CD4-positive, alpha-beta T cell treated with Interleukin-10 for 1 hour (primary cell): ENCODE results near the gene DCUN1D5.
"Not testable (repeated sequence)": the region's sequence is repeated elsewhere in the genome, so short reads cannot be mapped to it uniquely, and the experiment has no call there.

ENCODE experiments used
- DNase-seq: peaks from one replicate; pipeline ENCODE4 v3.0.0-alpha.2; 2020

The DCUN1D5 gene

DNA sequence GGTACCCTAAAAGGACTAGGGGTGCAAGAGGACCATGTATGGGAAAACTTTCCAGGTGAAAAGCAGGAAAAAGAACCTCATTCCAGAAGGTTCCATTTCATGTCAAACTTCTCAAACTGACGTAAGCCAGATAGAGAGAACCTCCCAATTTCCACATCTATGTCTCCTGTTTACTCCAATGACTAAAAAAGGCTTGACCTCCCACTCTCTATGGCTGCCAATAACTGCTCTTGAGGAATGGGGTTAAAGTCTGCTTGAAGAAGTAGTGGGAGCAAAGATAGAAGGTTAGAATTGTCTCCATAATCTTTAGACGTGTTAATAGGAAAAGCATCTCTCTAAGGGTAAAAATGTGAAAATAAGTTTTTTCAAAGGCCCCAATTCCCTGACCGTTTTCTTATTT is 38.0 kb downstream of the DCUN1D5 start:
- no peak for DNase-seq

GRCh38 chr11:103051981-103052380 is 40.0 kb downstream of the DCUN1D5 start:
- no peak for DNase-seq

- DNase-seq: no peak
Observed at GRCh38 chr11:103051151-103051801, 40.7 kb downstream of the DCUN1D5 start.

DNA sequence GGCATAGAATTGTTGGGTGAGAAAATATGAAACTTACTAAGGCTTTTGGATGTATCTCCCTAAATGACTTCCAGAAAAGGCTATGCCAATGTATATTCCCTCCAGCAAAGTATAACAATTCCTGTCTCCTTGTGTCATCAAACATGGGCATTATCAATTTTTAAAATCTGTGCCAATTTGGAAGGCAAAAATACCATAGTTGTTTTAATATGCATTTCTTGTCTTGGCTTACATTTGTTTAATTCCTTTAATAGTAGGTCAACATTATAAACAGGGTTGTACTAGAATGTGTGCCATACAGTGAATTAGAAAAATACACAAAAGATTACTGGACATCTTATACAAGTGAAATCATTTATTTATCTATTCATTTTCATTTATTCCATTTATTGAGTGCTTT is 41.6 kb downstream of the DCUN1D5 start:
- no peak for DNase-seq

DNA sequence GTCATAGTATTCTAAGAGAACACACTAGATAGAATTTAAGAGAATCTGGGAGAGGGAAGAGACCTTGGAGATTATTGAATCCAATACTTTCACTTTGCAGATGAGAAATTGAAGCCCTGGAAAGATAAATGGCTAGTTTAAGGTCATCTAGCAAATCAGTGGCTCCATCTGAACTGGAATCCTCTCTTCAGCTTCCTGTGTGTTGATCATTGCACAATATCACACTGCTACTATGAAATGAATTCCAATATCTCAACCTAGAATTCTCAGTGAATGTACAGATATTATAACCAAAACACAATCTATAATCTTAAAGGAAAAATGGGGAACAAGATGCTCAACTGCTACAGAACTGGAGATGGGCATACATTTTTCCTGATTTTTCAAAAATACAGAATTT is 44.1 kb downstream of the DCUN1D5 start:
- DNase-seq: no peak

GRCh38 chr11:103043826-103044678 is 47.9 kb downstream of the DCUN1D5 start:
- no peak for DNase-seq

DNA sequence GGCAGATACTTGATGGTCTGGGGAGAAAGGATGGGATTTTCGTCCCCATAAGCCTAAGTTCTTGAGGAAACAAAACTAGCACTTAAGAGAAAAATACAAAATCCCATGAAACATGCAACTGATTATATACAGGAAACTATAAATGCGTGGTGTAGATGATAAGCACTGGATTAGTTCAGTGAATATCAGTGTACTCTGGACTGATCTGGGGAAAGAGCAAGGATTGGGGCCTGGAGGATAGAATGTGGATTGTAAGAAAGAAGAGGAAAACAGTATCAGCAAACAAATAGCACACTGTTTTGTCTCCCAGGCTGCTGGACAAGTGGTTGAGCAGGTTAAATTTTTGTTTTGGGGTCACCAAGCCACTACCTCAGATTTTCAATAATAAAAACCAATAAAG is 49.8 kb downstream of the DCUN1D5 start:
- no peak for DNase-seq

DNA sequence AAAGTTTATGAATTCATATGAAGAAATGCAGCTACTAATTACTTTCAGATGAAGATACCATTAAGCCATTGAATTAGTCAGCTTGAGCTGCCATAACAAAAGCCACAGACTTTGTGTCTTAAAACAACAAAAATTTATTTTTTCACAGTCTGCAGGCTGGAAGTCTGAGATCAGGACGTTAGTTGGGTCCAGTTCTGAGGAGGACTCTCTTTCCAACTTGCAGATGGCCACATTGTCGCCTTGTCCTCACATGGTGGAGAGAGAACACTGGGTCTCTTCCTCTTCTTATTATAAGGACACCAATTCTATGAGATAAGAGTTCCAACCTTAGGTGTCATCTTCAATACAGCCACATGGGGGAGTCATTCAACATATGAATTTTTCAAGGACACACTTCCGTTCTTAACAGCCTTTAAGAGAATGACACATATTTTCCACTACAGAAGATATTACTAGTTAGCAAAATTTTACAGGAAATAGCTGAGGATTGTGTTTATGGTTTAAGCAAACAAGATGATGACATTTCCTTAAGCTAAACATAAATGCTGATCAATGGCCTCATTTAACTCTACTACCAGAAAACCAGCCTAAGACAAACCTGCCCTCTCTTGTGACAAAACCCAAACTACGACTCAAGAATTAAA is 56.0 kb downstream of the DCUN1D5 start:
- peak; percentile 80 for DNase-seq

DNA sequence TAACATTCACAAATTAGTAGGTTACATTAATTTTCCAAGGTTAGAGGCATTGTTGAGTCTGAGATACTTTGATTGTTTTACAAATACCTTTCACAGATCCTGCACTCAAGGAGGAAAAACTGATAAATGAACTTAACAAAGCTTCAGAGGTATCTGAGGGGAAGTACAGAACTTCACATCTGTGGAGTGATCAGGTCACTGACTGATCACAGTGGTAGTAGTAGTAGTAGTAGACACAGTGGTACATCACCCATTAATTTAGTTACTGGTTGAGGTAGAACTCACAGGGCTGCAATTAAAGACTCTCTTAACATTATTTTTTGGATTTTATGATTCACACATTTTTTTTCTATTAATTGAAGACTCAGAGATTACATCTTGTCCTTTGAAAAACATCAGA is 56.7 kb downstream of the DCUN1D5 start:
- no peak for DNase-seq

DNA sequence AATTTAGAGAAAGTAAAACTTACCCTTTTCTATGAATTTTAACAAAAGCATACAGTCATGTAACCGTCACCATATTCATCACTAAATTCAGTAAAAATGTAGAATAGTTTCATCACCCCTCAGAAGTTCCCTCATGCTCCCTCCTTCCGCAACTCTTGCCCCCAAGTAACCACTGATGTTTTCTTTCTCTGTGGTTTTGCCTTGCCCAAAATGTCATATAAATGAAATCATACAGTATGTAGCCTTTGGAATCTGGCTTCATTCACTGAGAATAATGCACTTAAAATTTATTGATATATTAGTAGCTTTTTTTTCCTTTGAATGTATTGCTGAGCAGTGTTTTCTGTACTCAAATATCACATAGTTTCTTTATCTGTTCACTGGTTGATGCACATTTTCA is 60.1 kb downstream of the DCUN1D5 start:
- no peak for DNase-seq

GRCh38 chr11:103029401-103029800 is 62.6 kb downstream of the DCUN1D5 start:
- no peak for DNase-seq

DNA sequence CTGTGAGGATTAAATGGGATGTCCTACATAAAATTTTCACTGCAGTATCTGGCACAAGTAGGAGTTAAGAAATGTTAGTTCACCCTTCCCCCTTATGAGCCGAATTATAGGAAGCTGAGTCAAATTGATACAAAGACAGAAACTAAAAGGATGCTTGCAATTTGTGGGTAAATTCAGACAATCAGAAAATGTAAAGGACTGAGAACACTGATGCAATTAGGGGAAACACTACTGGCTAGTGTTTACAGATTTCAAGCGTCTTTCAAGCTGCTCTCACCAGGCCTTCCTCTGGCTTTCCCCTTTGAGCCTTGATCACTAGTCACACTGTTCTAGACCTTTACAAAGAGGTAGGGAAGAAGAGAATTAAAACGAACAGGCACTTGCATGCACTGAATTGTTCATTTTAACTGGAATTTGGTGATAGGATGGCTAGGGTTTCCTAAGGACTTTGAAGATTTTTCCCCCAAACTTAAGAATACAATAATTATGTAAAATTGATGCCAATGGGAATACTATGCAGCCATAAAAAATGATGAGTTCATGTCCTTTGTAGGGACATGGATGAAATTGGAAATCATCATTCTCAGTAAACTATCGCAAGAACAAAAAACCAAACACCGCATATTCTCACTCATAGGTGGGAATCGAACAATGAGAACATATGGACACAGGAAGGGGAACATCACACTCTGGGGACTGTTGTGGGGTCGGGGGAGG is 63.5 kb downstream of the DCUN1D5 start:
- not testable (repeated sequence) for DNase-seq

DNA sequence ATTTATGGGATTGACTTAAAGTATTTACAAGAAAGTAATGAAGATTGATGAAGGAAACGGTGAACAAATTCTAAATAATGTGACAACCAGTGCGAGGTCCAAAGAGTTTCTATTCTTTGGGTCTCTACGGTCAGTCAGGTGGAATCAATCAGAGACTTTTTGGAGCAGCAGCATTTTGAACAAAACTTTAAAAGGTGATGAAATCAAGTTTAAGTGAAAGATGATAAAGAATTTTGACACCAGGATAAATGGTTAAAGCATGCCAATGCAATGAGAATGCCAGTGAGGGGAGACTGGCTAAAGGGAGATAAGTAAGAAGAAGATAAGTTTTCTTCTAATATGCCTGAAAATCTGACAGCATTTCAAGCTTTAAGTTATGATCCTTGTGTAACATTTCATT is 67.9 kb downstream of the DCUN1D5 start:
- no peak for DNase-seq

DNA sequence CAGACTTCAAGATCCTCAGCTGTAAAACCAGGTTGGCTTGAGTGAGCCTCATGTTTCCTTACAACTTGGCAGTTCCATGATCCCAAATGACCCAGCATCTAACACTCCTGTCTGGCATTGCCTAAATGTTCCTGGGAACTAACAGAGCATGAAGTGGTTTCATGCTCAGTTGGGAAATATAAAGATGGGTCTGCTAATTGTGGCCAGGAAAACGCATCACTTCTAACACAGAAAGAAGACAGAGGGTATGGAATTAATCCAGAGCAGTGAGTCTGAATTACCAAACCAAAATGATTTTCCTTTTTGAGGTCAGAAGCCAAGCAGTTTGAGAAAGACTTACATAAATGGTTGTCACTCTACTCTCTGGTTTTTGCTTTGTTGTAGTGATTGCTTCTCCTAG is 75.9 kb downstream of the DCUN1D5 start:
- no peak for DNase-seq

DNA sequence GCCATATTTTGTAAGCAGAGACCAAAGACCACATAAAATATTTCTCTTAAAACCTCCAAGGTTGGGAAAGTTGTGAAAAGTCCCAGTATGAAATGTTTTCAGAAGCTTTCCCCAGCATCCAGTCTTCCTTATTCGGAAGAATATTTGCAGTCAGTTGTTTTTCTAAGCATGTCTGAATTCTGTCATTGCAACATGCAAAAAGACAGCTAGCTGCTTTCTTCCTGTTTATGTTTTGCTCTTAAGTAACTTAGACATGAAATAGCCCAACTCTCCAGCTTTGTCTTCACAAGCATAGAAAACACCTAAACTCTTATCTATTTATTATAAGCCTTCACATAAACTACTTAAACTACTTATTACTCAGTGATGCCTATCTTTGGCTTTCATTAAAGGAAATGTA is 78.5 kb downstream of the DCUN1D5 start:
- no peak for DNase-seq
